ENCODE results near the gene CTNNBIP1.

- TF ChIP-seq CTCF (conservative IDR thresholded peaks at IDR 0.05) (no peak), EZH2 (IDR thresholded peaks at IDR 0.05; ENCODE audit: low read depth) (no peak)
Observed at GRCh38 chr1:9901148-9902059, 8.7 kb downstream of the CTNNBIP1 start.

Data from PC-9 (cell line).